Measurements from ENCODE around the gene BCL11B.

DNA sequence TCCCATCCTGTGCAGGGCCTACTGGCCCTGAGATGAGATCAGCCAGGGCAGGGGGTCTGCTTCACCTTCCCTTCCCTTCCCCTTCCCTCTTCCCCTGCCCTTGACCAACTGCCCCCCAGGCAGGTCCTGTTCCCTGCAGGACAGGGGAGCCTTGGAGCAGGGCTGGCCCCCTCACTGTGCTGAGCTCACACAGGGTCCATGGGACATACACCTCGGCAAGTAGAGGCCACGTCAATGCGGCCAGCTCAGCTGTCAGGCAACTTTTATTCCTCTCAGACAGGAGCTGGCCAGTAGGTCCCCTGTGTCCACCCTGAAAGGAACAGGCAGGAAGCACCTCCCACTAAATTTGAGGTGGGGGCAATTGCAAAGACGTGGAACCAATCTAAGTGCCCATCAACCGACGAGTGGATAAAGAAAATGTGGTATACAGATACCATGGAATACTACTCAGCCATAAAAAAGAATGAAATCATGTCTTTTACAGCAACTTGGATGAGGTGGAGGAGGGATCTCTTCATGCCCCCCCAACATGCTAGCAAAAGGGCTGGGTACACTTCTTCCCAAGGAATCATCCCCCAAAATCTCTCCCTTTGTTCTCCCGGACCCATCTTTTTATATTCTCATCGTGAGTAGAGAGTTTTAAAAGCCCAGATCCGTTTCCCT is 148.7 kb downstream of the BCL11B start:
- TF ChIP-seq, protein P1, sequence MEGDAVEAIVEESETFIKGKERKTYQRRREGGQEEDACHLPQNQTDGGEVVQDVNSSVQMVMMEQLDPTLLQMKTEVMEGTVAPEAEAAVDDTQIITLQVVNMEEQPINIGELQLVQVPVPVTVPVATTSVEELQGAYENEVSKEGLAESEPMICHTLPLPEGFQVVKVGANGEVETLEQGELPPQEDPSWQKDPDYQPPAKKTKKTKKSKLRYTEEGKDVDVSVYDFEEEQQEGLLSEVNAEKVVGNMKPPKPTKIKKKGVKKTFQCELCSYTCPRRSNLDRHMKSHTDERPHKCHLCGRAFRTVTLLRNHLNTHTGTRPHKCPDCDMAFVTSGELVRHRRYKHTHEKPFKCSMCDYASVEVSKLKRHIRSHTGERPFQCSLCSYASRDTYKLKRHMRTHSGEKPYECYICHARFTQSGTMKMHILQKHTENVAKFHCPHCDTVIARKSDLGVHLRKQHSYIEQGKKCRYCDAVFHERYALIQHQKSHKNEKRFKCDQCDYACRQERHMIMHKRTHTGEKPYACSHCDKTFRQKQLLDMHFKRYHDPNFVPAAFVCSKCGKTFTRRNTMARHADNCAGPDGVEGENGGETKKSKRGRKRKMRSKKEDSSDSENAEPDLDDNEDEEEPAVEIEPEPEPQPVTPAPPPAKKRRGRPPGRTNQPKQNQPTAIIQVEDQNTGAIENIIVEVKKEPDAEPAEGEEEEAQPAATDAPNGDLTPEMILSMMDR (IDR thresholded peaks at IDR 0.05) = no peak
- no peak for TF ChIP-seq EZH2 (IDR thresholded peaks at IDR 0.05; ENCODE audit: borderline replicate concordance, insufficient read depth, low read depth, low read length, poor library complexity, severe bottlenecking)
